MM.1S (cell line): ENCODE results near the gene KCNMB4.

Experiments used
- CTCF ChIP-seq: fragments of 300-600 bp; sonication (generic); IDR thresholded peaks from 2 replicates; pipeline ENCODE4 v1.5.1; 2016; ENCODE audit warnings: antibody characterized with exemption, low read length, mixed read lengths
- EZH2phosphoT487 ChIP-seq: fragments of 300-600 bp; sonication (generic); IDR thresholded peaks from 2 replicates; pipeline ENCODE4 v1.6.1; 2018; ENCODE audit warnings: antibody characterized with exemption, low read length

DNA sequence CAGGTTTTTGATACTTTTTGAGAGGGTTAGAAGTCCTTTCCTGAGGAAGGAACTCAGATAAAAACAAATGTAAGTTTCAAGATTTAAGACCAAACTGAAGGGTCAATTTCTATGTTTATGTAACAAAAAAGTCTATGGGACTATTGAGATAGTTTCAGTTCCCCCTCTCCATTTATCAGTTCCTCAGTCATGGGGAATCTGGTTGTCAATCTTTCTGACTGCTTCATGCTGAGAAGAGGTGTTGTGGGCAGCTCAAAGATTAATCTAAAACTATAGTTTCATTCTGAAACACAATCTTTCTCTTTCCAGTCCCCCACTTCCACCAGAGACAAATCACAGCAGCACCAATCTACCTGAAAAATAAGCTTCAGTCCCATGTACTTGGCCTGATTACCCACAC lies 93.7 kb downstream of the KCNMB4 start:
- TF ChIP-seq EZH2phosphoT487 (no peak), CTCF (no peak)
